Activated CD4-positive, alpha-beta memory T cell treated with anti-CD3 and anti-CD28 coated beads, Interleukin-2, amount 10 ng/mL, durations not matched to agents 7 days and 5 days (primary cell): ENCODE results near the gene OGDH. TPM values are rescaled to one million over a fixed set of nuclear protein-coding genes. Genes with fewer than 3 reads are reported as not detected.

Source experiments
- CTCF ChIA-PET: fragments of 350-600 bp; sonication (Branson Sonifier 250); formaldehyde crosslinking; loops from one replicate; lab custom pipeline; 2021; ENCODE audit warnings: antibody characterized with exemption, inconsistent platforms; lab: Charles Lee
- POLR2A ChIA-PET: fragments of 350-600 bp; sonication (Branson Sonifier 250); formaldehyde crosslinking; loops from one replicate; lab custom pipeline; 2021; ENCODE audit warnings: antibody characterized with exemption; lab: Charles Lee
- DNase-seq: peaks from one replicate; pipeline ENCODE4 v3.0.0-alpha.2; 2020
- H3K27ac Mint-ChIP-seq: one replicate; pipeline ENCODE4 v1.8.0; 2021; ENCODE audit warnings: mild to moderate bottlenecking, mixed read lengths
- H3K27me3 Mint-ChIP-seq: one replicate; pipeline ENCODE4 v1.8.0; 2021; ENCODE audit warnings: mixed read lengths
- H3K36me3 Mint-ChIP-seq: one replicate; pipeline ENCODE4 v1.8.0; 2021; ENCODE audit warnings: low read depth, mixed read lengths
- H3K4me1 Mint-ChIP-seq: one replicate; pipeline ENCODE4 v1.8.0; 2021; ENCODE audit warnings: mixed read lengths
- H3K4me3 Mint-ChIP-seq: one replicate; pipeline ENCODE4 v1.8.0; 2021; ENCODE audit warnings: mild to moderate bottlenecking, mixed read lengths
- H3K9me3 Mint-ChIP-seq: one replicate; pipeline ENCODE4 v1.8.0; 2021; ENCODE audit warnings: mixed read lengths
- total RNA-seq, 2 experiments: library from RNA; stranded (reverse); gene quantifications; one replicate each; pipeline ENCODE4 v1.2.3, GENCODE V29; 2021

OGDH gene
- total RNA-seq, 2 experiments from 2014 or later: 164 to 166 TPM

DNA sequence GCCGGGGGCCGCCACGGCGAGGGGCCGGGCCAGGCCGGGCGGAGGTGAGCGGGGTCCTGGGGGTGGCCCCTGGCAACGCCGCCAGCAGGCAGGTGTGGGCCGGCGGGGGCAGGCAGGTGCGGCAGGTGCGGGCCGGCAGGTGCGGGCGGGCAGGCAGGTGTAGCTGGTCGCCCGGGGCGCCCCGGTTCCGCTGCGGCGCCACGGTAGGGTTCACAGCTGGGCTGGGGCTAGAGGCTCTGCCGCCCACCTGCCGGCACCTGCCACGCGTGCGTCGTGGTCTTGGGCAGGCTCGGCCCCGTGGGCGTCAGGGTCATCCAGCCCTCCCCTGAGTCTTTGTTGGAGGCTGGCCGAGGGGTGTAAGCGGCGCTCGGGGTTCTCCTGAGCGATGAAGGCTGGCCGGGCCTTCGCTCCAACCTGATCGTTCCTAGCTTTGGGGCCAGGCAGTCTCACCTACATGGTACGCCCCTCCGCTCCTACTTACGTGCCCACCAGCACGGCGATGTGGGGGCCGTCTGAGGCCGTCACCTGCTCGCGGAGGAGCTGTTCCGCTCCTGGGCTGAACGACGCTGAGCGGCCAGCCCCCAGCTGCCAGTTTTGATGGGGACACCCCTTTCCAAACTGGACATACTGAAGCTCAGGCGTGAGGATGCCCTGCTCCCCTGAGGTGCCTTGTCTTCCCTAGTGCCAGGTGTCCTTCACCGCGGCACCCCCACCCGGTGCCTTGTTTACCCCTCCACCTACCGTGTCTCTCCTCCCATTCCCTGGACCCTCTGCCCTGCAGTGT lies 142.7 kb downstream of the OGDH start:
- ChIA-PET CTCF (interaction anchor here (2.6 kb wide), 1 partner anchor 49 kb away, joined by 8 read pairs; no protein-coding TSS in a partner anchor), POLR2A (interaction anchor here (0.7 to 3.5 kb wide), 16 partner anchors 13 to 166 kb away, joined by 3 to 27 read pairs (median 9); partner anchors contain the start of genes H2AZ2, OGDH, PPIA and PURB)
- Mint-ChIP-seq H3K36me3 (peaks cover 19% of the 10 kb centered on the region), H3K9me3 (no peaks in the 10 kb centered on the region), H3K27me3 (no peaks in the 10 kb centered on the region), H3K4me1 (peaks cover 44% of the 10 kb centered on the region), H3K4me3 (peak overlapping the region; percentile 84), H3K27ac (peak overlapping the region; percentile 66)
- DNase-seq: peak; percentile 22

DNA sequence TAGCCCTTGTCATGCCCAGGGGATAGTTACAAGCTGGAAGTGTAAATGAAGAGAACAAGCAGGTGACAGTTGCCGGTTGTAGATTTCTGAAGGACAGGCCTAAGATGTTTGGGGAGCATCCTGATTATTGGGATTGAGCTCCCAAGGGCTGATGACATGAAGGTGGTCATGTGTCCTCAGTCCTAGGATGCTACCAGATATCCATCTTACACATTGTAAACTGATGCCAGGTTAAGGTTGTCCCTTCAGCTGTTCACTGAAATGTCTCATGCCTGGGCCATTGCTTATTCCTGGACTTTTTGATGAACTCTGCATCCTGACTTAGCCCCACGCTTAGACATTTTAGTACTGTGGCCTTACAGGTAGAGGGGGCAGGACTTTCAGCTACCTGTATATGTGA lies 143.6 kb downstream of the OGDH start:
- Mint-ChIP-seq H3K4me3 (peak overlapping the region; percentile 84), H3K27ac (peak overlapping the region; percentile 66), H3K4me1 (peaks cover 50% of the 10 kb centered on the region), H3K27me3 (no peaks in the 10 kb centered on the region), H3K9me3 (no peaks in the 10 kb centered on the region), H3K36me3 (peaks cover 19% of the 10 kb centered on the region)
- POLR2A ChIA-PET: interaction anchor here (0.7 to 3.5 kb wide), 20 partner anchors 11 to 229 kb away, joined by 3 to 27 read pairs (median 6); partner anchors contain the start of genes DDX56, H2AZ2, OGDH and PPIA
- DNase-seq: no peak
- CTCF ChIA-PET: interaction anchor here (1.3 to 2.6 kb wide), 2 partner anchors 48 to 51 kb away, joined by 6 to 8 read pairs; no protein-coding TSS in a partner anchor

DNA sequence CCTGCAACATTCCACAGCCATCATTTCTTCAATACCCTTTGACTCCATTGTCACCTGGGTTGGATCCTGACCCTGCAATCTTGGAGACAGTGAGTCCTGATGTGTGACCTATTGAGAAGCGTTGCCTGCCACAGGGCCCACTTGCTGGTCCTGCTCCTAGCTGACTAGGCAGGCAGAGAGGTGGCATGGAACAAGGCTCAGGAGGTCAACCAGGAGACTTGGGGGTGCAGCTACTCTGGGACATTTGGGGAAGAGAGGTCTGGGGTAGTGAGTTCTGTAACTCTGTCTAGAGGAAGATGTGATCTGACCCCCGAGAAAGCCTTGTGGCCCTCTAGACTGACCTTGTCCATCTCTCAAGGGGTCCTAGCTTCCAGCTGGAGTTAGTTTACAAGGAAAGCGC lies 144.0 kb downstream of the OGDH start:
- peak overlapping the region; percentile 84 for H3K4me3 Mint-ChIP-seq
- ChIA-PET CTCF (interaction anchor here (1.3 to 2.6 kb wide), 2 partner anchors 48 to 51 kb away, joined by 6 to 8 read pairs; no protein-coding TSS in a partner anchor), POLR2A (interaction anchor here (0.7 to 3.5 kb wide), 20 partner anchors 11 to 229 kb away, joined by 3 to 27 read pairs (median 6); partner anchors contain the start of genes DDX56, H2AZ2, OGDH and PPIA)
- peaks cover 52% of the 10 kb centered on the region for H3K4me1 Mint-ChIP-seq
- no peaks in the 10 kb centered on the region for H3K9me3 Mint-ChIP-seq
- peak overlapping the region; percentile 66 for H3K27ac Mint-ChIP-seq
- no peaks in the 10 kb centered on the region for H3K27me3 Mint-ChIP-seq
- peaks cover 19% of the 10 kb centered on the region for H3K36me3 Mint-ChIP-seq
- no peak for DNase-seq

DNA sequence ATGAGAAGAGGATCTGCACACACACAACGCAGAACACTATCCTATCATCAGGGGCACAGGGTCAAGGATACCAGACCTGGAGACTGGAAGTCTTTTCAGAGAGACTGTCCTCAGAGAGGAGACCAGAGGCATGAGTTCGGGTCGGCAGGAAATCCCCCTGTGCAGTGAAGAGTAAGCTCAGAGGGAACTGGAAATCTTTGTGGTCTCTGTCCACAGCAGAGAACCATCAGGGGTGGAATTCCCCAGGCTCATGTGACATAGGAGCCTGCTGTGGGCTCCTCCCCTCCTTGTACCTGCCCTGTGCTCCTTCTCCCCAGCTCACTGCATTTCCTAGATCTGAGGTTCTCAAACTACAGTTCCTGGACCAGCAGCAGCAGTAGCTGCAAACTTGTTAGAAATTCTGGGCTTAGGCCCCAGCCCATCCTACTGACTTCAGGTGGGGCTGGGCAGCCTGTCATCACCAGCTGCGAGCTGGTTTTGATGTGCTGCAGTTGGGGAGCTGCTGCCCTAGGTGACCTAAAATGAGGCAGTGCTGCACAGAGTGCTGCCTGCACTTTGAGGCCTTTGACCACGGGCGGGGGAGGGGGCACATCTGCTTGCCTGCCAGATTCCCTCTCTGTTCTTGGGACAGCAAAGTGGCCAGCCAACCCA lies 144.6 kb downstream of the OGDH start:
- Mint-ChIP-seq H3K27ac (peak overlapping the region; percentile 66), H3K4me1 (peaks cover 52% of the 10 kb centered on the region), H3K9me3 (no peaks in the 10 kb centered on the region), H3K4me3 (peak overlapping the region; percentile 84), H3K27me3 (no peaks in the 10 kb centered on the region), H3K36me3 (peaks cover 19% of the 10 kb centered on the region)
- POLR2A ChIA-PET: interaction anchor here (0.9 to 3.2 kb wide), 13 partner anchors 10 to 228 kb away, joined by 3 to 27 read pairs (median 6); partner anchors contain the start of genes DDX56, H2AZ2, OGDH and PPIA
- CTCF ChIA-PET: interaction anchor here (0.8 to 2.6 kb wide), 3 partner anchors 47 to 80 kb away, joined by 4 to 8 read pairs (median 6); no protein-coding TSS in a partner anchor
- DNase-seq: peak; percentile 54

DNA sequence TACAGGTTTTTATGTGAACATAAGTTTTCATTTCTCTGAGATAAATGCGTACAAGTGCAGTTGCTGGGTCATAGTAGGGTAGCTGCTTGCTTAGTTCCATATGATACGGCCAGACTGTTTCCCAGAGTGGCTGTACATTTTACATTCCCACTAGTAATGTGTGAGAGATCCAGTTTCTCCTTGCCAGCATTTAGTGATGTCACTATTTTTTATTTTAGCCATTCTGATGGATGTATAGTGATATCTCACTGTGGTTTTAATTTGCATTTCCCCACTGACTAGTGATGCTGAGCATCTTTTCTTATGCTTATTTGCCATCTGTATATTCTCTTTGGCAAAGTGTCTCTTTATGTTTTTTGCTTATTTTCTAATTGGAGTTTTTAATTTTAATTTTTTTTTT lies 146.4 kb downstream of the OGDH start:
- peaks cover 44% of the 10 kb centered on the region for H3K4me1 Mint-ChIP-seq
- ChIA-PET CTCF (no interaction called here), POLR2A (interaction anchor here (1.2 kb wide), 1 partner anchor 94 kb away, joined by 5 read pairs; no protein-coding TSS in a partner anchor)
- no peaks in the 10 kb centered on the region for H3K9me3 Mint-ChIP-seq
- no peak overlapping the region for H3K4me3 Mint-ChIP-seq
- no peaks in the 10 kb centered on the region for H3K27me3 Mint-ChIP-seq
- H3K27ac Mint-ChIP-seq: no peak overlapping the region
- DNase-seq: no peak
- H3K36me3 Mint-ChIP-seq: peaks cover 22% of the 10 kb centered on the region

DNA sequence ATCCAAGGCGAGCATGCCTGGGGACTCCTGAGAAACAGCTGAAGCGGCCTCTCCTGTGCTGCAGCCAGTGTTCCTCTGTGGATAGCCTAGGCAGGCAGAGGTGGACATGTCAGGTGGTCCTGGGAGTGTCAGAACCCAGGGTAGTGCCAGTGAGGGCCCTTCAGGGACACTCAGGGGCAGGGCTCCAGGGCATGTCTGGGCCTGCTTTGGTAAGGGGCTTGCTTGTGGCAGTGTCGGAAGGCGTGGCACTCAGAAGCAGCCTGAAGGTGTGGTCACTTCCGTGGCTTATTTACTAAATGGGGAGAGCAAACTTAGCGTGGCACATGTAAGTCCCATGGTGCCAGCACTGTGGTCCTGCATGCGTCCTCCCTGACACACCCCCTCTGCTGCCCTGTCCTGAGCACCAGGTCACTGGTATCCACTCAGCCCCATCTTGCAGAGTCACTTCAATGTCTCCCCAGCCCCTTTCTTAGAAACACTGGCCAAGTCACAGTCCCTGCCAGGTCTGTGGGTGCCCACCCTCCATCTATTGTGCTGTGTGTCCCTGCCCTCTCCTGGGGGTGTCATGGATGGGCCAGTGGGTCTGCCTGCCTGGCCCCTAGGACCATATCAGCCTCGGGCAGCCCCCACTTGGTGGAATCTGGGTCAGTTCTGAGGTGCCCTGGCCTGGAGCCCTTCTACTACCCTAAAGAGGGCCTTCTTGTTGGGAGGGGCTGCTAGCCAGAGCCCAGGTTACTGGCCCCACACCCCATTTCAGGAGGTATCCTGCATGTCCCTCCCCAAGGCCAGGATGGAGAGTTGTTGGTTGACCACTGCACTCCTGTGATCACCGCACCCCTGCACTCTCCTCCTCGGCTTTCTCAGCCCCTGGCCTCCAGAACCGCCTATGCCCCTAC lies 148.6 kb downstream of the OGDH start:
- Mint-ChIP-seq H3K4me3 (no peak overlapping the region), H3K4me1 (peaks cover 34% of the 10 kb centered on the region), H3K36me3 (peaks cover 24% of the 10 kb centered on the region), H3K27me3 (no peaks in the 10 kb centered on the region), H3K9me3 (no peaks in the 10 kb centered on the region), H3K27ac (peak overlapping the region; percentile 56)
- ChIA-PET POLR2A (interaction anchor here (0.9 kb wide), 1 partner anchor 7 kb away, joined by 3 read pairs; no protein-coding TSS in a partner anchor), CTCF (no interaction called here)
- DNase-seq: no peak

DNA sequence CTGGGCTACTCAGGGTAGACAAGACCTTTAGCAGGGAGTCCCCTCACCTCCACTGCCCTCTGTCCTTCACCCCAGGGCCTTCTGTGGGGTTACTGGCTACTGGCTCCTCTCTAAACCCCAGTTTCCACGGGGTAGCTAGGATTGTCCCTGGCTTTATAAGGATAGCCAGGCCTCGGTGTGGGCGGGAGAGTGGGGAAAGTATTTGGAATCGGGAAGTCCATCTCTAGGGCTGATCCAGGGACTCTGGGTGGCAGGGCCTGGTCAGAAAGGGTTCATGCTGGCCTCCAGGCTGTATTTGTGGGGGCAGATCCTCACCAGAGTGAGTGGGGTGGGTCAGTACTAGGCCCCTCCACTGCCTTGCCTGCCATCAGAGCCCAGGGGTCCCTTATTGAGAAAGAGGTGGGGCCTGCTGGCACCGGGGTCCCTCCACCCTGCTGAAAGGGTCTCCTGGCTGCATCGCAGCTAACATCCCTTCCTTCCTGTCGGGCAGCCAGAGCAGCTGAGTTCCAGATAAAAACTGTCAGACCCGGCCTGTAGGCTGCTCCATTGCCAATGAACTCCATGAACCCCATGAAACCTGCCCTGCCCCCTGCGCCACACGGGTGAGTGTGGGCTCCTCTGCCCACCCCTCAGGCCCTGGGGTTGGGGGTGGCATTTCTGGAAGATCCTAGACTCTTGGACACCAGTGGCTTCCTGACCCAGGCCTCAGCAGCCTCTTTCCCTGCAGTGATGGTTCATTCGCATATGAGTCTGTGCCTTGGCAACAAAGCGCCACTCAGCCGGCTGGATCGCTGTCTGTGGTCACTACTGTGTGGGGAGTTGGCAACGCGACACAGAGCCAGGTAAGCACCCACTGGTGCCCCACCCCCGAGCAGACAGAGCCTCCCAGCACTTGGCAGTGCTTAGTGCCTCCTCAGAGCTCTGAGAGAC lies 149.5 kb downstream of the OGDH start:
- CTCF ChIA-PET: no interaction called here
- no peaks in the 10 kb centered on the region for H3K9me3 Mint-ChIP-seq
- no peak overlapping the region for H3K27ac Mint-ChIP-seq
- no peak for DNase-seq
- H3K4me1 Mint-ChIP-seq: peaks cover 24% of the 10 kb centered on the region
- POLR2A ChIA-PET: interaction anchor here (0.9 to 1.6 kb wide), 2 partner anchors 8 to 39 kb away, joined by 3 to 4 read pairs; no protein-coding TSS in a partner anchor
- no peaks in the 10 kb centered on the region for H3K27me3 Mint-ChIP-seq
- peaks cover 21% of the 10 kb centered on the region for H3K36me3 Mint-ChIP-seq
- no peak overlapping the region for H3K4me3 Mint-ChIP-seq

DNA sequence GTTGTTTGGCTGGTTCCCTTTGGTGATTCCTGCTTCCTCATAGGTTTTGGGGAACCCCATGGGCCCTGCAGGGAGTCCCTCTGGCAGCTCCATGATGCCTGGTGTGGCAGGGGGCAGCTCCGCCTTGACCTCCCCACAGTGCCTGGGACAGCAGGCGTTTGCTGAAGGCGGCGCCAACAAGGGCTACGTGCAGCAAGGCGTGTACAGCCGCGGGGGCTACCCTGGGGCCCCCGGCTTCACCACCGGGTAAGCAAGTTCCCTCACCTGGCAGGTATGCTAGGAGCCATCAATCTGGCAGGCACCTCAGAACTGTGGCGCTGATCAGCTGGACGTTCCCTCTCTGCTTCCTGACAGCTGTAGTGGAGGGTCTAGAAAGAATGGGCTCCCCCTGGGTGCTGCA lies 150.5 kb downstream of the OGDH start:
- DNase-seq: no peak
- no peaks in the 10 kb centered on the region for H3K27me3 Mint-ChIP-seq
- H3K4me1 Mint-ChIP-seq: peaks cover 20% of the 10 kb centered on the region
- H3K27ac Mint-ChIP-seq: no peak overlapping the region
- H3K36me3 Mint-ChIP-seq: peaks cover 22% of the 10 kb centered on the region
- H3K4me3 Mint-ChIP-seq: no peak overlapping the region
- H3K9me3 Mint-ChIP-seq: no peaks in the 10 kb centered on the region
- ChIA-PET POLR2A (interaction anchor here (1.6 kb wide), 1 partner anchor 38 kb away, joined by 4 read pairs; no protein-coding TSS in a partner anchor), CTCF (interaction anchor here (0.7 kb wide), 1 partner anchor 21 kb away, joined by 3 read pairs; no protein-coding TSS in a partner anchor)

DNA sequence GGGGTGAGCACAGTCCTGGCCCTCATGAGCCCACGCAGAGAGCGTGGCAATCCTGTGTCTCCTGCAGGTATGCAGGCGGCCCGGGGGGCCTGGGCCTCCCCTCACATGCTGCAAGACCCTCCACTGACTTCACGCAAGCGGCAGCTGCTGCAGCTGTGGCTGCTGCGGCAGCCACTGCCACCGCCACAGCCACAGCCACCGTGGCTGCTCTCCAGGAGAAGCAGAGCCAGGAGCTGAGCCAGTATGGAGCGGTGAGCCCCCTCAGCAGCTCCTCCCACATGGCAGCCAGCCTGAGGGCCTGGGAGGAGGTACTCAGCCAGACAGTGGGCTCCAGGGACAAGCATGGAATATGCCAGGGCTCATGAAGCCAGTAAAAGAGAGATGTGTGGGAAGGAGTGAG lies 150.9 kb downstream of the OGDH start:
- DNase-seq: no peak
- Mint-ChIP-seq H3K4me1 (peaks cover 19% of the 10 kb centered on the region), H3K36me3 (peaks cover 24% of the 10 kb centered on the region), H3K4me3 (no peak overlapping the region), H3K27ac (no peak overlapping the region), H3K27me3 (no peaks in the 10 kb centered on the region), H3K9me3 (no peaks in the 10 kb centered on the region)
- ChIA-PET POLR2A (interaction anchor here (1.6 kb wide), 1 partner anchor 38 kb away, joined by 4 read pairs; no protein-coding TSS in a partner anchor), CTCF (interaction anchor here (0.7 kb wide), 1 partner anchor 20 kb away, joined by 3 read pairs; no protein-coding TSS in a partner anchor)

DNA sequence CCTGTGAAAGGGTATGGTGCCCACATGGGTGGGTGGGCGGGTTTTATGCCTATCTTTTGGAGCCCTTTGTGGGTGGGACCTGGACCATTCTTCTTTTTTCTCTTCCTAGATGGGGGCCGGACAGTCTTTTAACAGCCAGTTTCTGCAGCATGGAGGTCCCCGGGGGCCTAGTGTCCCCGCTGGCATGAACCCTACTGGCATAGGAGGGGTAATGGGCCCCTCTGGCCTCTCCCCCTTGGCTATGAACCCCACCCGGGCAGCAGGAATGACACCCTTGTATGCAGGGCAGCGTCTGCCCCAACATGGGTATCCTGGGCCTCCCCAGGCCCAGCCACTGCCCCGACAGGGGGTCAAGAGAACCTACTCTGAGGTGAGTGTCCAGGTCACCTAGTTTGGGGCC lies 151.3 kb downstream of the OGDH start:
- Mint-ChIP-seq H3K4me3 (no peak overlapping the region), H3K27me3 (no peaks in the 10 kb centered on the region), H3K9me3 (no peaks in the 10 kb centered on the region), H3K27ac (no peak overlapping the region), H3K4me1 (peaks cover 14% of the 10 kb centered on the region), H3K36me3 (peaks cover 21% of the 10 kb centered on the region)
- CTCF ChIA-PET: no interaction called here
- no peak for DNase-seq
- POLR2A ChIA-PET: interaction anchor here (1.6 kb wide), 1 partner anchor 38 kb away, joined by 4 read pairs; no protein-coding TSS in a partner anchor
